GM12872 (cell line): Measurements from ENCODE around the gene MRPL55.

Experiments
- CTCF ChIP-seq: IDR thresholded peaks from 3 replicates; pipeline ENCODE4 v1.5.1; 2011; ENCODE audit warnings: low read depth, mild to moderate bottlenecking, low read length, moderate library complexity; ENCODE audit not compliant: insufficient read depth

The MRPL55 gene

GRCh38 chr1:228150120-228150460, 41.0 kb upstream of the MRPL55 start:
- TF ChIP-seq CTCF = no peak

GRCh38 chr1:228149406-228150119, 40.5 kb upstream of the MRPL55 start, which contains the start of gene GJC2:
Gene GJC2 (plus strand): TSS chr1:228149930. CDS start chr1:228157759, 7,829 bp downstream.
- TF ChIP-seq CTCF = no peak

GRCh38 chr1:228148935-228149405, 39.9 kb upstream of the MRPL55 start:
- no peak for TF ChIP-seq CTCF

GRCh38 chr1:228148196-228148861, 39.2 kb upstream of the MRPL55 start:
- TF ChIP-seq CTCF = no peak

GRCh38 chr1:228147768-228148167, 38.7 kb upstream of the MRPL55 start:
- TF ChIP-seq CTCF = no peak

GRCh38 chr1:228147151-228147693, 38.1 kb upstream of the MRPL55 start:
- TF ChIP-seq CTCF = no peak

- no peak for TF ChIP-seq CTCF
Observed at GRCh38 chr1:228146417-228147150, 37.5 kb upstream of the MRPL55 start.
